Measurements from ENCODE around the gene PLLP.

DNA sequence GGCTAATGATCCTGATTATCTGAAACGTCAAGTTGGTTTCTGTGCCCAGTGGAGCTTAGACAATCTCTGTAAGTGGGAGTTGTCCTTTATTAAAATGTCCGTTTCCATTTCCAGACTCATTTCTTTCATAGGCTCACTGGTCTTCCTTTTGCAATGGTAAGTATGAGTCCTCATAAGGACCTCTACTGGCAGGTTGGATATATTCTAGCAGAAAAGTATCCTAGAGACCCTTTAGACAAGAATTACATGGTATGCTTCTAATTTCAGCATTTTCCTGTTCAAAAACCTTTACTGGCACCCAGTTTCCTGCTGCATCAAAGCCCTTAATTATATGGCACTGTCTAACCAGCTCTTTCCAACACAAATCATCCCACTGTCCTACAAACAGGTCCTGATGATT lies 67.5 kb downstream of the PLLP start:
- TF ChIP-seq POLR2AphosphoS5 (IDR thresholded peaks at IDR 0.05), result no peak
- no peak for TF ChIP-seq CTCF (IDR thresholded peaks at IDR 0.05)
- TF ChIP-seq POLR2A (IDR thresholded peaks at IDR 0.05), result no peak
- TF ChIP-seq EP300 (IDR thresholded peaks at IDR 0.05), result no peak

All from sigmoid colon (tissue), 4 donors.